NT2/D1 (cell line): ENCODE results near the gene MYOC.

Source experiments
- DNase-seq: peaks from one replicate; pipeline ENCODE4 v3.0.0-alpha.2; 2011; ENCODE audit warnings: low read depth, low spot score
- H3K27me3 ChIP-seq: 2 replicates; pipeline ENCODE4 v1.6.0; 2011; ENCODE audit warnings: mild to moderate bottlenecking; ENCODE audit not compliant: insufficient read length, insufficient read depth
- H3K36me3 ChIP-seq: 2 replicates; pipeline ENCODE4 v1.6.1; 2011; ENCODE audit warnings: mild to moderate bottlenecking, low read length, mixed read lengths; ENCODE audit not compliant: insufficient read depth, insufficient read length
- H3K4me1 ChIP-seq: 2 replicates; pipeline ENCODE4 v1.5.1; 2011; ENCODE audit not compliant: insufficient read depth, insufficient read length
- H3K4me3 ChIP-seq: 2 replicates; pipeline ENCODE4 v1.5.1; 2011; ENCODE audit warnings: low read depth; ENCODE audit not compliant: insufficient read length
- H3K9ac ChIP-seq: 2 replicates; pipeline ENCODE4 v1.6.0; 2011; ENCODE audit warnings: low read depth; ENCODE audit not compliant: insufficient read length
- H3K9me3 ChIP-seq: 2 replicates; pipeline ENCODE4 v1.5.1; 2011; ENCODE audit warnings: mild to moderate bottlenecking, low read length; ENCODE audit not compliant: insufficient read depth
- SUZ12 ChIP-seq: IDR thresholded peaks from 2 replicates; pipeline ENCODE4 v1.6.1; 2011; ENCODE audit not compliant: insufficient read length, insufficient read depth; ENCODE audit errors: extremely low read depth
- YY1 ChIP-seq: IDR thresholded peaks from 2 replicates; pipeline ENCODE4 v1.6.1; 2011; ENCODE audit not compliant: insufficient read length, insufficient read depth
- ZNF274 ChIP-seq: IDR thresholded peaks from 2 replicates; pipeline ENCODE4 v1.6.1; 2011; ENCODE audit warnings: mild to moderate bottlenecking, low read depth, low read length

Gene MYOC

DNA sequence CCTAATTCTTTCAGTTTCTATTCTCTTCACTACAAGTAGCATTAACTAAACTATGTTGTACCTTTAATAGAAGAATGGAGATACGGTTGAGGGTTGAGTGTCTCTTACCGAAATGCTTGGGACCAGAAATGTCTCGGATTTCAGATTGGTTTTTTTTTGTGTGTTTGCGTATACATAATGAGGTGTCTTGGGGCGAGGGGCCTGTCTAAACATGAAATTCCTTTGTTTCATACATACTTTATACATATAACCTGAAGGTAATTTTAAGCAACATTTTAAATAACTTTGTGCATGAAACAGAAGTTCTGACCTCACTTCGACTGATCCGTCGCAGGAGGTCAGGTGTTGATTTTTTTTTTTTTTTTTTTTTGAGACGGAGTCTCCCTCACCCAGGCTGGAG is 66.8 kb downstream of the MYOC start:
- H3K9ac ChIP-seq = no peak overlapping the region
- H3K27me3 ChIP-seq = no peaks in the 10 kb centered on the region
- no peak overlapping the region for H3K4me3 ChIP-seq
- DNase-seq = no peak
- no peaks in the 10 kb centered on the region for H3K4me1 ChIP-seq
- TF ChIP-seq YY1 = no peak
- no peak for TF ChIP-seq SUZ12
- TF ChIP-seq ZNF274 = no peak
- peaks cover 93% of the 10 kb centered on the region for H3K36me3 ChIP-seq
- no peaks in the 10 kb centered on the region for H3K9me3 ChIP-seq
